Lung microvascular endothelial cell (primary cell): Measurements from ENCODE around the gene COL19A1. TPM values are rescaled to one million over a fixed set of nuclear protein-coding genes. Genes with fewer than 3 reads are reported as not detected.
A peak's percentile ranks its signal among the peaks of the same experiment; 100 is the strongest.
"Not testable (repeated sequence)": the region's sequence is repeated elsewhere in the genome, so short reads cannot be mapped to it uniquely, and the experiment has no call there.

Experiments
- DNase-seq, 2 donors: peaks; one replicate each; pipeline versions ENCODE4 v3.0.0 to v3.0.0-alpha.2; 2010; ENCODE audit warnings: low read depth in 2 of 2
- total RNA-seq: library from RNA; depleted of rRNA; stranded (reverse); fragments of >200 nt; gene quantifications from 2 replicates; pipeline ENCODE4 v1.2.1, GENCODE V29; 2014

The COL19A1 gene
- total RNA-seq, 1 donor from 2014 or later, result not detected

DNA sequence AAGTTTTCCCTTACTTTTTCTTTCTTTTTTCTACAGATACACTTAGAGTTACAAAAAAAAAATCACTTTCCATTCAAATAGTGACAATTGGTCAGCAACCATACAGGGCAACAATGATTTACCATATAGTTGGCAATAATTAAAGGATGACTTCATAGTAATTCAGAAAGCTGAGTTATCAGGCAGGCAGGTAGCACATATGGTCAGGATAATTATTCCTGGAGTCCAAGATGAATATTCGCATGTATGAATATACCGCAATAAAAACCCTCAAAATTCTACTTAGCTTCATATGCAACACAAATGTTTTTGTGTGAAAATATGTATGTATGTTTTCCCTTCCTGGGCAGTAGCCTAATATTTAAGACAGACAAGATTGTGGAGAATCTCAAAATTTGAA is 34.5 kb downstream of the COL19A1 start:
- no peak for DNase-seq

DNA sequence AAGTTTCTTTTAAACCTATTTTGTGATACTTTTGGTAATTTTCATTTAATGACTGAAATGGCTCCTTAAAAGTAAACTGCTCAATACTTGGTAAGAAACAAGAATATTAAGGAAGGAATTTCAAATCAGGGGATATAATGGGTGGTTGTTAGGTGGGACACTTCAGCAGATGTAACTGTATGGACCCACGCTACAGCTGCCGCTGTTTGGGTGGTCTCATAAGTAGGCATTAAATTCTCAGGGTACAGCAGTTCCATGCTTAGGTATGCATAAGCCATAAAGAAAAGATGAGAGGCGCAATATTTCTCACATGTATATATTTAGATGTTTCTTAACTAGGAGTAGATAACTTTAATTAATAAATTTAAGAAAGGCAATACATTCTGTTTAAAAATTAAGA is 35.0 kb downstream of the COL19A1 start:
- DNase-seq, result no peak

DNA sequence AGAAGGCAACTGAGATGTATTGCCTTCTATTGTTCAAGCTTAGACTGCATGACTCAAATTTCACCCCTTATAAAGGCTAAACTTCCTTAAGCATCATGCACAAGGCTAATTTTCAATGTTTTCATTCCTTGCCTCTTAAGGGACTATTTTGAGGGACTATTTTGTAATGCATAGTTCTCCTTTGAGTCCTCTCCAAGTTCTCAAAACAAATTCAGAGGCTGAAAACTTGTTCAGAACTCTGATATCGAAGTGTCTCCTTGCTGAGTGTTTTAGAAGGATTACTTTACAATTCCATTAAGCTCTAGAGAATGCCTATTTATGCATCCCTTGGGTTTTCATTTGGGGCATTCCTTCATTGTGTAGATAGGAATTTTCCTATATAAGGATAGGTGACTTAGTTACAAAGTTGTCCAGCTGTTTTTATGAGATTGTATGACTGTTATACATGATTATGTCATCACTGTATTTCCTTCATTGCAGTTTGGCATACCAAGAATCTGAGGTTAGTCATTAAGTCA is 41.7 kb downstream of the COL19A1 start:
- DNase-seq, result no peak

DNA sequence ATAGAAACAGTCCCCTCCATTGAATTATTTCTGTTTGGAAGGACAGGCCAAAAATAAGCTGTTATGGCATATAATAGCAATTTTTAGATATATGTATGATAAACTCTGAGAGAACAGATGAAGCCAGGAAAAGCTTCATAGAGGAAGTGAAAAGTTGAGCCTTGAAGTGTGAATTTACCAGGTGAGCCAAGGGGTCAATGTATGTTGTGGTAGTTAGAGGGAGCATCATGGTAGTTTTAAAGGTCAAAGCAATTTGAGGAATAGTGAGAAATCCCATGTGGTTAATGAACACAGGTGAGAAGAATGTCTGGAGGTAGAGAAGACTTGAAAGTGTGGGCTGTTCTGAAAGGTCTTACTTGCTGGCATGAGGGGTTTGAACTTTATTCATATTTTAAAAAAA is 47.0 kb downstream of the COL19A1 start:
- DNase-seq, result no peak

DNA sequence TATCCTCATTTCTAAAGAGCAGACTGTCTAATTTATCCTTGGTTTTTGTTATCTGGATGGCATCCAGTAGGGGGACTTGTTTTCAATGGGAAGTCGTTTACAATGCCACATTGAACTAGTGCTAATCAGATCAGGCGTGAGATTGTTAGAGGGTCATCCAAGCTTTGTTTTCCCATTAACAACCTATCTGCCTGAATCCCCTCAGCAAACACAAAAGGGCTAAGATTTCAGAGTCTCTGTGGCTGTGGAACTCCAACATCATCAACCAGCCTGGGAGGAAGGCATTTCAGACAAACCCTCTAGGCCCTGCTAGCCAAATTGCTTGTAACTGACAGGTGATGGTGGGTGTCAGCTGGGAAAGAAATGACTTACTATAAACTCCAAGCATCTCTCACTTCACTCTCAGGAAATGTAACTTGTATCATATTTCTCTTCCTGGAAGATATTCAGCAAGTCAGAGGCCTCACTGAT is 47.7 kb downstream of the COL19A1 start:
- DNase-seq, result no peak

DNA sequence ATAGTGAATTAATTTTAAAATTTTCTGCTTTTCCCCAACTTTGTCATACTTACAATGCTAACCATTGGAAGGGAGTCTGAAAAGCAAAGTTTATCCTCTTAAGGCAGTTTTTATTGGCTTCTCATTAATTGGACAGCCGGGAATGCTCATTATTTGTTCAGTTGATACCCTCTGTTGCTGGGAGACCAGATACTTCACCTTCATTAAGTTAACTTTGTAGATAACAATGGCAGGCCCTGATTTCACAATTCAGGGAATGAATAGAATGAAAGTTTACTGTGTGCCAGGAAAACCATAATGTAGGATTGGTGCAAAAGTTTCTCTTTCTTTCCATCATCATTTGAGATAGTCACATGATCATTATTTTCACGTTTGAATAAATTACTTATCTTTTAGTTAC is 49.0 kb downstream of the COL19A1 start:
- no peak for DNase-seq

DNA sequence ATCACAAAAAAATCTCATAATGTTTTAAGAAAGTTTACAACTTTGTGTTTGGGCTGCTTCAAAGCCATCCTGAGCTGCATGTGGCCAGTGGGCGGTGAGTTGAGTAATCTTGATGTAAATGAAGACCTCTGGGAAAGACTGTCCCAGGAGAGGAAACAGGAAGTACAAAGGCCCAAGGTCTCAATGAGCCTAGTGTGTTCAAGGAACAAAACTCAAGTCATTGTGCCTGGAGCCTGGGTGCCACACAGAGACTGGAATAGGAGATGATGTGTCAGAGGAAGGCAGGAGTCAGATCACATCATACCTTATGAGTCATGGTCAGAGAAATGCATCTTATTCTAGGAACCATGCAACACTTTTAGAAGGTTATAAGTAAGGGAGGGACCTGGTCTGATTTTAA is 51.5 kb downstream of the COL19A1 start:
- peak in 1 of 2 donors; percentile 71 for DNase-seq

DNA sequence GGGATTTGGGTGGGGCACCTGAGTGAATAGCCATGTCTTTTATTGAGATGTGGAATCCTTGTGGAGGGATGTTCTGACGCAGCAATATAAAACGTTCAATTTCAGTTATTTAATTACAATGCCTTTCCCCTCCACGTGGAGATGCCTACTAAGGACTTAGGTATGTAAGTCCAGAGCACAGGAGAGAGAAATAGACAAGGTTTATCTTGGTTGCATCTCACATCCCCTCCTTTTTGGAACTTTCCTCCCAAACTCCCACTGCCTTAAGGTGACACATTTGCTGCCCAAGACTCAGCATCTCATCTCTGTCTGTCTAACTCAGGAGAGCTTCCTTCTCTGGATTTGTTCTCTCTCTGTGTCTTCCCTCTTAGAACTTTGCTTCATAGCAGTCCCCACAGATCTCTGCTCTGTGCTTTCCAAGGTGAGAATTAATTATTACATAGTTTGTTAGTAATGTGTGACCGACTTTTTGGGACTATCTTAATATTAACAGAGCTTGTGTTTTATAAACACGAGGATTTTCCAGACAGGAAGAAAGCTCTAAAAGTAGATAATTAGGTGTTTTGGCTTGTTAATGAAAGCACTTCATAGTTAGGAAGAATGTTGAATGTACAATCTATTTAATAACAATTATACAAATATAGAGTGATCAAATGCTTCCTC is 52.6 kb downstream of the COL19A1 start:
- DNase-seq, result no peak

DNA sequence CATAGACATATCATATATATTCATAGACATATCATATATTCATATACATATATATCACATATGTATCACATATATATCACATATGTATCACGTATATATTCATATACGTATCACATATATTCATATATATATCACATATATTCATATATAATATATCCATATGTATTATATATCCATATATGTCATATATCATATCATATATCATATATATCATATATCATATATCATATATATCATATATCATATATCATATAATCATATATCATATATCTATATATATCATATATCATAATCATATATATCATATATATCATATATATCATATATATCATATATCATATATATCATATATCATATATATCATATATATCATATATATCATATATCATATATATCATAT is 54.7 kb downstream of the COL19A1 start:
- not testable (repeated sequence) for DNase-seq

DNA sequence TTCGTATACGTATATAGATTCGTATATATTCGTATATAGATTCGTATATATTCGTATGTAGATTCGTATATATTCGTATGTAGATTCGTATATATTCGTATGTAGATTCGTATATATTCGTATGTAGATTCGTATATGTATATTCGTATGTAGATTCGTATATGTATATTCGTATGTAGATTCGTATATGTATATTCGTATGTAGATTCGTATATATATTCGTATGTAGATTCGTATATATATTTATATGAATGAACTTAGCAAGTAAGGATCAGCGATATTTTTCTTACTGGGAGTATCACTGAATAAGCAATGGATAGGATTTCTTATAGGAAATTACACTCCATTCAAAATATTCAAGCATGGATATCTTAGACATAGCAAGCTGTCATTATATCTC is 55.3 kb downstream of the COL19A1 start:
- not testable (repeated sequence) for DNase-seq

DNA sequence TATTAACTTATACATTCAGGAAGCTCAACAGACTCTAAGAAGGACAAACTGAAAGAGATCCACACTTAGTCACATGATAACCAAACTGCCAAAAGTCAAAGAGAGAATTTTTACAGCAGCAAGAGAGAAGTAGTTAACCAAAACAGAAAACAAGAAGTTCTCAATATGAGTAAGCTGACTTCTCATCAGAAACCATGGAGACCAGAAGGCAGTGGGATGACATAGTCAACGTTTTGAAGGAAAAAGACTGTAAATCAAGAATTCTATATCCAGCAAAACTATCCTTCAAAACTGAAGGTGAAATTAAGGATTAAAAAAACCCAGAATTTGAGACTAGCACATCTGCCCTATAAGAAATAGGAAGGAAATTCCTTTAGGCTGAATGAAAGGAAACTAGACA is 60.4 kb downstream of the COL19A1 start:
- DNase-seq, result no peak

DNA sequence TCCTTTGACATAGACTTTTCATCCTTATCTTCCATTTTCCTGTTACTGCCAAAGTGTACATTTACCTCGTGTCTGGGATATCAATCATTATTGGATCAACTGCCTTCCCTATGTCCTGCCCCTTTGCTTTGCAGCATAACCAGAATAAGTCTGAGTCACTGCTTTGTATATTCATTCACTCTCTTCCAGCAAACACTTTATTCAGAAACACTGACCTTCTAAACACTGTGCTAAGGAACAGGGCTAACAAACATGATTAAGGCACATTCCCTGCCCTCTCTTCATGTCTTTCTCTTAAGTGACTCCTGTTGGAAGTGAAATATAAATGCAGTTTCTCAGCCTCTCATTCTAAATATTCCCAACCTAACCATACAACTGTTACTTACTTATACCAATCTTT is 66.9 kb downstream of the COL19A1 start:
- no peak for DNase-seq

DNA sequence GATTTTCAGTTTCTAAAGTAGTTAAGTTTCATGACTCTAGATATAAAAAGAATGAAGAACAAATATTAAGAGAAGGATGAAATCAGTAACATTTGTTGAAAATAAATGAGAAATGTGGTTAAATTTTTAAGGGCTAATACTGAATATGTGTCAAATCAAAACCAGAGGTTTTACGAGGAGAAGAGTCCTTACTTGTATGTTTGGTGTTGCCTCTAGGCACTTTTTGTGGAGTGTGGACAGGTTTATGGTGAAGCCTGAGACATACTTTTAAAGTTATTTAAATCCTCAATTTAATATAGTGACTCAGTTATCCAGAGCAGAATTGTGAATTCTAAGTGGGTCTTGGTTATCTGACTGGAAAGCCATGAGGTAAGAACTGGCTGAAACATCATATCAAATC is 68.7 kb downstream of the COL19A1 start:
- DNase-seq, result no peak

DNA sequence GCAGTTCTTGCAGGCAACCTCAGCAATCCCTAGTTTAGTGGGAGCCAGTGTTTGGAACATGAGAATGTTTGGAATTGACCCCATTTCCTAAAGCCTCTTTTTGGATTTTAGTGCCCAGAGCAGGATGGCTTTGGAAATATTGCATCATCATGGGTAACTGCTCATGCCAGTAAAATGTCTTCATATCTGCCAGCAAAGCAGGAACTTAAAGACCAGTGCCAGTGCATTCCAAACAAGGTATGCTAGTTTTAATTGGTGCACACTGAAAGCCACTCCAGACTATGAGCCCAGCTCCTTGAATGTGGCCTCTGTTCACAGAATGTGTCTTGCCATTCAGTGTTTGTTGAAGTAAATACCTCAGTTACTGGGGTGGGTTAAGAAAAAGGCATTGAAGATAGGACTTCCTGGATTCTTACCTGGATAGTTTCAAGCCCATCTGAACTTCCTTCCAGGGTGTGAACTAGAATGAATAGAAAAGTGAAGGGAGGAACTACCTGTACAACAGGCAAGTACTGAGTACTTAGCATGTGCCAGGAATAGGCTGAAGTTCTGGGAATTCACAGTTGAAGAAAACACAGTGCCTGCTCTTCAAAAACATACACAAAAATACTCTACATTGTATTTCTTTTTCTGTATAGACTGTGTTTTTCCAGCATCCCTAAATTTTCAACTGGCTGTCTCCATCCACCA is 70.5 kb downstream of the COL19A1 start:
- no peak for DNase-seq

DNA sequence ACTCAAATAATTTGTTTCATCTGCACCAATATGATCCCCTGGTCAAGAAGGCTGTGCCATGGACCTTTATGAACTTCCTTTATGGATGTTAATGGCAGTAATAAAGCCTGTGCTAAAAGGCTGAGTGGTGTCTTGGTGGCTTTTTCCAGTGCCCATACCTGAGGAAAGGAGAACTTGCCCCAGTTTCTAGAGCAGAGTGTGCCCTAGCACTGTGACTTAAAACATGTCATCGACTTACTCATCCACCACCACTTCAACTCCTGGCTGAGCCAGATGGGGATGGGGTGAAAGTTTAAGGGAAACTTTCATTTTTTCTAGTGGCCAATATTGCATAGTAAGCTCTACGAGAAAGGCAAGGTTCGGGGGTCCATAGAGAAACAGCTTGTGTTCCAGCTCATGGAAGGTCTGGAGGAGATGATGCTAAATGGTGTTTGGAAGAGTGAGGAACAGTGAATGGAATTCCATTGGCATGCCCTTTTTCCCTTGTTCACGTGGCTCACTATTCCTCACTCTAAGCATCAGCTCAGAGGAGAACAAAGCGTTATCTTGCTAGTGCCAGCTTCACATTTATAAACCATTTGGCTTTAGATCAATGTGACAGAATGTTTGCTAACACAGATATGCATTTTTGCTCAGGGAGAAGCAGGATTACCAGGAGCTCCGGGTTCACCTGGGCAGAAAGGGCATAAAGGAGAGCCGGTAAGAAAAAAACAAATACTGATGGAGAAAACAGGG is 71.2 kb downstream of the COL19A1 start:
- no peak for DNase-seq

DNA sequence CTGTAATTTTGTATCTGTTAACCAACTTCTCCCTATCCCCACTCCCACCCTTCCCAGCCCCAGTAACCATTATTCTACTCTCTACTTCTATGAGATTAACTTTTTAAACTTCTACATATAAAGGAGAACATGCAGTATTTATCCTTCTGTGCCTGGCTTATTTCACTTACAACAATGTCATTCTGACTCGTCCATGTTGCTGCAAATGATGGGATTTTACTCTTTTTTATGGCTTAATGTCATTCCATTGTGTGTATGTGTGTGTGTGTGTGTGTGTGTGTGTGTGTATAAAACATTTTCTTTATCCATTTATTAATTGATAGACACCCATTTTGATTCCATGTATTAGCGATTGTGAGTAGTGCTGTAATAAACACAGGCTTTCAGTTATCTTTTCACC is 76.1 kb downstream of the COL19A1 start:
- DNase-seq, result no peak

DNA sequence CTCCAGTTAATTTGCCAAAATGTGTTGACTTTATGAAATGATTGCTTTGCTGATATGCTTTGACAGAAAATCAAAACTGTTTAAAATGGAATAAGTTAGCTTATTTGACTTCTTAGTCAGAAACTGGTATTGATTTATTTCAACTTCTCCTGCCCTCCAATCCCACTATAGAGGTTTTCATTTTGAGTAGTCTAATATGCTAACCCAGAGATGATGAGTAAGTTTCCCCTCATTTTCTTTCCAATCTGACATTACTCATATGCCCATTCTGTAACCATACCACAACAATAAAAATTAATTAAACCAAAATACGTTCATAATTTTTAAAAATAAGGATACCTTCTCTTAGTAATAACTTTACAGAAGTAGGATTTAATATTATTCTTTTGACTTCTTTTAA is 78.8 kb downstream of the COL19A1 start:
- no peak for DNase-seq

DNA sequence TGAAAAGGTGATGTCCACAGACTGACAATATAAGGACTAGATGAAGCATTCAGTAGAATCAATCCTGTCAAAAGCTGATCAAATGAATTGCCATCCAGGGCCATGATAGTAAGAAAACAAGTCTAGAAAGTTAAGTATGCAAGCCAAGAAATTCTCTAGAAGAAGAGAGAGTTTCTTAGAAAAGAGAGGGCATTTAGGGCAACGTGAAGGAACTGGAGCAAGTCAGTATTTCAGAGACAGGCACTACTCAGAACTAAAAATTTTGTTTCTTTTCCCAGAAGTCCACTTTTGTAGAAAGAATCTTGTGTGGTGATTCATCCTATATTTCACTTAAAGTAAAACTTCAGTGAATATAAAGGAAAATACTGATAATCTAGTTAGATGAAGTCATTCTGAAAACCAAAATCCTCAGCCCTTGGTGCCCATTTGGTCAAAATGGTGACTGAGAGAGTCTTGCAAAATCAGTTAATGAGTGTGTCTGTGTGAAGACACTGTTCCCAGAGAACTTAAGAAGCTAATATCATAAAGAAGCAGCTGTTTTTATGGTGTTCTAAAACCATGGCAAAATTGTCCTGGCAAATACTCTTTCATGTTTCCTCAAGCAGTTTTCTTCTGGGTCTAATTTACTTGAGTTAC is 82.2 kb downstream of the COL19A1 start:
- DNase-seq, result no peak

DNA sequence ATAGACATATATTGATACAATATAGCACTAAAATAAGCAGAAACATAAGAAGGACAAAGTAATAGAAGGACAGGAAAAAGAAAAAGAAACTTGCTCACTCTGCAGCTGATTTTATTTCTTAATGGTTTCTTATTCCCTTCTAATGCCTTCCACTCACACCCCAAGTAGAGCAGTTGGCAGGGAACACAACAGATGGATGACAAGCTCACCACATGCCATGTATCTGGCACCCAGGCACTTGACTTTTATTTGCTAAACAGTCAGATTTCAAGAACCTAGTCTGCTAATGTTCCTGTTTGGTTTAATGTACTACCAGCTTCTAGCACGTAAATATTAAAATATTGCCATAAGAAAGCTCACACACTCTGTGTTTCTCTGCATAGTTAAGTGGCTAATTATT is 87.1 kb downstream of the COL19A1 start:
- no peak for DNase-seq

DNA sequence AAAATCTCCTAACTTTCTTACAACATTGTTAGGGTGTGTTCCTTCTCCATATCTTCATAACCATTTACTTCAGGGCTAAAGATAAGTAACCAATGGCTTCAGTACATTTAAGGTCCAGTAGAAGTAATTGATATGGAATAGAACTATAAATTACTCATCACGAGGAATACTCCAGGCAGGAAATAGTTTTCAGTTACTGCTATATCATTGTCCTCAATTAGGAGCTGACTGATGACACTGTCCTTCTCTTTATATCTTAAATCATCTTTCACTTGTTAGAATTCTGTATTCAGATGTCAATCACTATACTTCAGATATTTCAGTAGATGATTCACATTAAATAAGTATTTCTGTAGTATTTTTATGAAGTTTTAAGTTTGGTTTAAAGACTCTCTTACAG is 88.4 kb downstream of the COL19A1 start:
- DNase-seq, result no peak

DNA sequence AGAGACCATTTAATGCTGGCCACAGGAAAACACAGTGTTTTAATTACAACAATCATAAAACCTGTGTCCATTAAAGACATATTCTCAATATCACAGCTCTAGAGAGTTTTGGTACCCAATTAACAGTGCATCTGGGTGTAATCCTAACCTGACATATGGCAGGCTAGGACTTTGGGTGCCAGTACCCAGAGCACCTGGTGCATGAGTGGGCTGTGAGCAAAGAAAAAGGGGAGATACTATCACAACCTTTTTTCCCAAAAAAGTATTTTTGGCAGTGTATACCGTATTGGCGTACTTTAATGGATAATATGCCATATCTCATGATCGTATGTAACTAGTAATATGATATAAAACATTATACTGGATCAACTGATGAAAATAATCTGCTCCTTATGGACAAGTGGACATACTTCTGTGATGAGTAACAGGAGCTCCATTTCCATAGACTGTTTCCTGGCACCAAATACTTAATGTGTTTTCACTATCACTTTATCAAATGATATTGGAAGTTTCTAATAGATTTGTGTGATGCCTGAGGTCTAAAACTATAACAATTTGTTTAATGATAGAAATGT is 91.7 kb downstream of the COL19A1 start:
- DNase-seq, result no peak

DNA sequence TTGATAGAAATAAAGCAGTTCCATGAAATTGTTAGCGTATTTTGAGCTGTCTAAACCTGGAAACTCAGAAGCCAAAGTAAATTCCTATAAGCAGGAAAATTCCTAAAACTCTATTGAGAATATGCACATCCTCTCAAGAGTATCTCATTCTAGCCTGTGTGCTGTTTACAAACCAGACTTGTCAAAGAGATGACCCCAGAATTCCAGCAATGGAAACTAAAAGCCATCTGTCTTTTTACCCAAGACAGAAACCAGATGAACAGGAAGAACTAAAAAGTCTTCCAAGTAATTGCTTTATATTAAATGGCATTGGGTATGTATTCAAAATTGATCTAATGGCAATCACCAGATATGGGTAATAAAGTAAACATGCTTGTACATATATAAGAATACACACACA is 92.6 kb downstream of the COL19A1 start:
- no peak for DNase-seq
